GM18861 (cell line): ENCODE measurements around the gene TNFRSF19.
"Not testable (repeated sequence)": the region's sequence is repeated elsewhere in the genome, so short reads cannot be mapped to it uniquely, and the experiment has no call there.

Source experiments
- ATAC-seq: cut with Tn5 transposase; IDR thresholded peaks from one replicate; pipeline ENCODE4 v1.9.1; 2021; ENCODE audit not compliant: unreplicated experiment

TNFRSF19 gene

DNA sequence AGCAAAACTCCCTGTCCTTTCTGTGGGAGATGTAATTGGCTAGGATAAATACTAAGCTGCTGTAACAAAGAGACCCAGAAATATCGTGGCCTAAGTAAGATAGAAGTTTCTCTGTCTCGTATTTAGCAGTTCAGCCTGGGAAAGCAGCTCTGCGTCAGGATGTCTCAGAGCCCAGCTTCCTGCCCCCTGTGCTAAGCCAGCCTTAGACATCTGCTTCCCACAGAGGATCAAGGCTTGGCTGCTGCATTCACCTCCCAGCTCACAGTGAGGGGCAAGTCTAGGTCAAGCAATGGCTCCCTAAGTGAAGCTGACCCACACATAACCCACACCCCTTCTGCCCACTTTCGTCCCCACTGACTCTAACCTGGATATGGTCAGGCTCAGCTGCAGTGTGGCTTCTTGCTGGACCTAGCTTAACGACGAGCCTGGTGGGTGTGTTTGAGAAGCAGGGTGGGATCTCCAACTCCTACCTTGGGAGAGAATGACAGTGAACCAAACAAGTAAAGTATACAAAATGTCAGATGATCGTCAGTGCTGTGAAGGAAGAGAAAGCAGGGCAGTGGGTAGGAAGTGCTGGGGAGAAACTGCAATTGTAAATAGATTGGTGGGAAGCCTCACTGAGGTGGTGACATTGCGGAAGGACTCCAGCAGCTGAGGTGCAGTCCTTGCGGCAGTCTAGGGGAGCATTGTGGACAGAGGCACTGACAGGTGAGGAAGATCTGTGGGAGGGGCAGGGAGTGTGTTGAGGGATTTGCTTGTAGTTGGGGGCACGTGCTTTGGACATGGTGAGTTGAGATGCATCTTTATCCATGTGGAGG, 82.9 kb downstream of the TNFRSF19 start:
- ATAC-seq = no peak

GRCh38 chr13:23654111-23655110, 84.2 kb downstream of the TNFRSF19 start:
- ATAC-seq = no peak

DNA sequence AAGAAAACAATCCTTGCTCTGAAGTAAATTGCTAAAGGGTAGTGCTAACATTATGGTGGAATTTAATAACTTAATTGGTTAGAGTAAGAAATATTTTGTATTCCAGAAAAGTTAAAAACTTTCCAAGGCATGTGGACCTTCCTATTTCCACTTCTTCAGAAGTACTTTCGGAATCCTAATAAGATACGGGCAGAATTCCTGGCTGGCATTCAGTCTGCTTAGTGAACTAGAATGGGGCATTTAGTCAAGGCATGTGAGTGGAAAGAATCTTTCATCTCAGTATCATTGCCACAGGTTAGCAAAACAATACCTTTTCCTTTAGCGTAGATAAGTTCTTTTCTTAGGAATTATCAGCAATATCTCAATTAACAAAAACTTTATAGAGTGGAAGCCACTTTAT, 85.1 kb downstream of the TNFRSF19 start:
- no peak for ATAC-seq

GRCh38 chr13:23656637-23657371, 86.6 kb downstream of the TNFRSF19 start:
- no peak for ATAC-seq

- ATAC-seq = no peak
Observed at GRCh38 chr13:23658929-23659541, 88.8 kb downstream of the TNFRSF19 start.

DNA sequence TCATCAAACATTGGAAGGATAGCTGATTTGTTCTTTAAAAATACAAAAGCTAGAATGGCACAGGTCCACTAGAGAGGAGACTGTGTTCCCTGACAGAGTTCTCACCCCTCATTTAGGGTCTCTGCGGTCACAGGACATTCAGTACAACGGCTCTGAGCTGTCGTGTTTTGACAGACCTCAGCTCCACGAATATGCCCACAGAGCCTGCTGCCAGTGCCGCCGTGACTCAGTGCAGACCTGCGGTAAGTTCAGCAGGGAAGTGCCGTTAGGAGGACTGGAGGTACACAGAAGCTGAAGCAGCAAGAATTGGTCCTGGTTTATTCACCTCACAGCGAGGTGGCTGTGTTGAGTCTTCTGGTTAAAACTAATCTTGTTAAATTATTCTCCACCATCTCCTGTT, 90.0 kb downstream of the TNFRSF19 start:
- ATAC-seq = no peak

GRCh38 chr13:23666582-23666981, 96.4 kb downstream of the TNFRSF19 start:
- no peak for ATAC-seq

DNA sequence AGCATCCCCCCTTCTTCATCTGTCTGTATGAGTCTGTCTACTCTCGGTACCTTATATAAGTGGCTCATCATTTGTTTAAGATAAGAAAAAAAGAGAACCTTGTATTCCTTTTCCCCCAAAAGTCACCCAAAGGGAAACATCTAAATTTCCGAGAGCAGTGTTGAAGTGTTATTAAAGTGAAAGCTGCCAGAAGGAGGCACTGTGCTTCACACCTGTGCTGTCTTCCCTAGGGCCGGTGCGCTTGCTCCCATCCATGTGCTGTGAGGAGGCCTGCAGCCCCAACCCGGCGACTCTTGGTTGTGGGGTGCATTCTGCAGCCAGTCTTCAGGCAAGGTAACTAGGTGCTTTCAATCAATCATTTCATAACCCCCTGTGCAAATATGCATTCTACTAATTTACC, 97.5 kb downstream of the TNFRSF19 start:
- no peak for ATAC-seq

DNA sequence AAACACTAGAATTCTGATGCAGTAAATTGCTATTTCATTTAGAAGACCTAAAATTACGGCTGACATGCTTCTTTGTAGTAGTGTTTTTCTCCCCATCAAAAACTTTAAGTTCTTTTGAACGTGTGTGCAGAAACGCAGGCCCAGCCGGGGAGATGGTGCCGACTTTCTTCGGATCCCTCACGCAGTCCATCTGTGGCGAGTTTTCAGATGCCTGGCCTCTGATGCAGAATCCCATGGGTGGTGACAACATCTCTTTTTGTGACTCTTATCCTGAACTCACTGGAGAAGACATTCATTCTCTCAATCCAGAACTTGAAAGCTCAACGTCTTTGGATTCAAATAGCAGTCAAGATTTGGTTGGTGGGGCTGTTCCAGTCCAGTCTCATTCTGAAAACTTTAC, 98.3 kb downstream of the TNFRSF19 start:
- ATAC-seq = no peak

DNA sequence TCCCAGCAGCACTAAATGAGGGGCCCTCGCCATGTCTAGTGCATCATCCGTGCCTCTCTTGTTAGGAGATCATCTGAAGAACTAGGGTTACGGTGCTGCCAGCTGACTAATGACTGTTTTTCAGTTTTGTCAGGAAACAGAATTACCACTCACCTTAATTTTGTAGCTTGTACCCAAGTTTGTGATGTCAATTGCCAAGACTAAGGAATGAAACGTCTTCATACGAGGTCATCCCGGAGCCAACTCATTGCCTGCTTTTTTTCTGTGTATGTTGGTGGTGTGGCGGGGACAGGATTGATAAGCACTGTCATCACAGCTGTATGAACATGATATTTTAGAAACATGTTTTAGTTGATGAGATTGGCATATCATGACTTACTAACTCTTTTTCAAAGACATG, 100.6 kb downstream of the TNFRSF19 start:
- no peak for ATAC-seq

GRCh38 chr13:23671377-23671776, 101.2 kb downstream of the TNFRSF19 start:
- no peak for ATAC-seq

DNA sequence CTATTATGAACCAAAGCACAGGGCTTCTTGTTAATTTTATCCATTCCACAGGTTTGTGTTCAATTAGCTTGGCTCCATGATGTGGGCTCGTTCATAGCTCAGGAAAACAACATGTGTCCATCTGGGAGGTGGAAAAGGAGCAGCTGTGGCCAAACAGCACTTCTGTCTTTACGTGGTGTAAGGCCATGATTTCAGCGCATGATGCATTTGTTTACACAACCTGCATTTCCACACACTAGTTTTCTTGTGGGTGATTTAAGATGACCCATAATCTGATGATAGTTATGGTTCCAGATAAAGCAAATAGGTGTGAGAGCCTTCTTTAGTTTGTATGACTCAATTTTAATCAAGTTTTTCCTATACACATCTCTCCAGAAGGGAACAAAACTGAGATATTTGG, 101.7 kb downstream of the TNFRSF19 start:
- ATAC-seq = no peak

DNA sequence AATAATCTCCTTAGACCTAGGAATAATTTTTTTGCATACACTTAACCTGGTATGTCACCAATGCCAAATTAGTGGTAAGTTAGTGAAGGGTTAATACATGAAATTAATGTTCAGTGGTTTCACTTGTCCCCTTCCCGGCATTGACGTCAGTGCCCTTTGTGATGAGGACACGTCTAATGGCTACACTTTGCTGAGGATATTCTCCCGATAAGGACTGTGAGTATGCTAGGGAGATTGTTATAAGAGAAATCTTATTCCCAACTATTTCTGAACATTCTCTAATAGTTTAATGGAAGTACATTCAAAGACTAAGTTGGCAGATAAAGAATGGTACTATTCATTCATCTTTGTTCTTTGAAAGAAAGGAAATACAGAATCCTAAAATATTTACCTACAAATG, 102.4 kb downstream of the TNFRSF19 start:
- ATAC-seq = no peak

DNA sequence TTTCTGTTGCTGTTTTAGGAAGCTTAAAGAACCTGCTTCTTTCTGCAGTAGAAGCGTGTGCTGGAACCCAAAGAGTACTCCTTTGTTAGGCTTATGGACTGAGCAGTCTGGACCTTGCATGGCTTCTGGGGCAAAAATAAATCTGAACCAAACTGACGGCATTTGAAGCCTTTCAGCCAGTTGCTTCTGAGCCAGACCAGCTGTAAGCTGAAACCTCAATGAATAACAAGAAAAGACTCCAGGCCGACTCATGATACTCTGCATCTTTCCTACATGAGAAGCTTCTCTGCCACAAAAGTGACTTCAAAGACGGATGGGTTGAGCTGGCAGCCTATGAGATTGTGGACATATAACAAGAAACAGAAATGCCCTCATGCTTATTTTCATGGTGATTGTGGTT, 103.1 kb downstream of the TNFRSF19 start:
- ATAC-seq = no peak

GRCh38 chr13:23673867-23674605, 103.8 kb downstream of the TNFRSF19 start:
- no peak for ATAC-seq

- no peak for ATAC-seq
Observed at GRCh38 chr13:23674795-23675640, 104.8 kb downstream of the TNFRSF19 start.

DNA sequence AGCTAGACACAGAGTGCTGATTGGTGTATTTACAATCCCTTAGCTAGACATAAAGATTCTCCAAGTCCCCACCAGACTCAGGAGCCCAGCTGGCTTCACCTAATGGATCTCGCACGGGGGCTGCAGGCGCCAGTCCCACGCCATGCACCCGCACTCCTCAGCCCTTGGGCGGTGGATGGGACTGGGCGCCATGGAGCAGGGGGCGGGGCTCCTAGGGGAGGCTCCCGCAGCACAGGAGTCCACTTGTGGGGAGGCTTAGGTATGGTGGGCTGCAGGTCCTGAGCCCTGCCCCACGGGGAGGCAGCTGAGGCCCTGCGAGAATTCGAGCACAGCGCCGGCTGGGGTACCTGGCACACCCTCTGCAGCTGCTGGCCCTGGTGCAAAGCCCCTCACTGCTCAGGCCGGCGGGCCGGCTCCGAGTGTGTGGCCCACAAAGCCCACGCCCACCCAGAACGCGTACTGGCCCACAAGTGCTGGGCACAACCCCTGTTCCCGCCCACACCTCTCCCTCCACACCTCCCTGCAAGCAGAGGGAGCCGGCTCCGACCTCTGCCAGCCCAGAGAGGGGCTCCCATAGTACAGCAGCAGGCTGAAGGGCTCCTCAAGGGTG, 107.6 kb downstream of the TNFRSF19 start:
- ATAC-seq = not testable (repeated sequence)

GRCh38 chr13:23678795-23679194, 108.6 kb downstream of the TNFRSF19 start:
- ATAC-seq = no peak

DNA sequence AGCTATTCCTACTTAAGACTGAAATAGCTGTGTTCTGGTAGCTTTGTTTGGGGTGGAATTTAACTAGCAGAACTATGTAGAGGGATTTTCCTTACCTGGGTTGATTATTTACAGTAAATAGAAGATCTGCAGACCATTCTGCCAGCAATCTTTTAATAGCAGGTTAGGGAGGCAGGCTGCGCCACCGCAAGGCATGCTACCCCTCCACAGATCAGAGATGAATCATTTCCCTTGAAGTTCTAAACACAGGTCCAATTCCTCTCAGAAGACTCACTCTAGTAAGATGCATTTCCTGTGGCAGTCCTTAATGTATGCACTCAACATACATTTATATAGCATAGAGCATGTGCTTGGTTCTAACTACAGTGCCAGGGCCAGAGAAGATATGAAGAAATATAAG, 109.0 kb downstream of the TNFRSF19 start:
- no peak for ATAC-seq
